Cardiac muscle cell (in vitro differentiated cells and primary cell): Measurements from ENCODE around the gene SCAF1. TPM values are rescaled to one million over a fixed set of nuclear protein-coding genes. Genes with fewer than 3 reads are reported as not detected.

Source experiments
- DNase-seq, 2 donors: peaks; one replicate each; pipeline versions ENCODE4 v3.0.0 to v3.0.0-alpha.2; 2010 to 2017; ENCODE audit warnings: low read depth in 1 of 2, low spot score in 1 of 2
- H3K27ac ChIP-seq: fragments of 200-600 bp; sonication (generic); 2 replicates; pipeline ENCODE4 v1.5.1; 2016
- H3K27me3 ChIP-seq: fragments of 200-600 bp; sonication (generic); 2 replicates; pipeline ENCODE4 v1.6.0; 2016; ENCODE audit warnings: control low read depth
- H3K36me3 ChIP-seq: fragments of 200-600 bp; sonication (generic); 2 replicates; pipeline ENCODE4 v1.5.1; 2016; ENCODE audit warnings: control low read depth
- H3K4me1 ChIP-seq: fragments of 200-600 bp; sonication (generic); 2 replicates; pipeline ENCODE4 v1.8.1; 2017; ENCODE audit warnings: low read depth, mild to moderate bottlenecking, mixed run types
- H3K4me3 ChIP-seq: fragments of 200-600 bp; sonication (generic); 2 replicates; pipeline ENCODE4 v1.5.1; 2016; ENCODE audit warnings: mild to moderate bottlenecking
- H3K9me3 ChIP-seq: fragments of 200-600 bp; sonication (generic); 2 replicates; pipeline ENCODE4 v1.5.1; 2017; ENCODE audit warnings: low read depth, mild to moderate bottlenecking, control low read depth
- CTCF ChIP-seq: IDR thresholded peaks from 2 replicates; pipeline ENCODE4 v1.5.1; 2012; ENCODE audit warnings: low read depth, mild to moderate bottlenecking, low read length
- polyA plus RNA-seq: library from polyadenylated mRNA; unstranded; fragments of >200 nt; fragmentation: Nextera tagmentation; extraction: Ambion mirVana; gene quantifications from 2 replicates; pipeline ENCODE4 v1.2.1, GENCODE V29; 2016
- total RNA-seq: library from RNA; depleted of rRNA; stranded (reverse); fragments of >200 nt; gene quantifications from 2 replicates; pipeline ENCODE4 v1.2.3, GENCODE V29; 2016

Gene SCAF1
- total and polyA plus RNA-seq, 2 experiments from 2014 or later, result 16.4 to 71.0 TPM

- Histone ChIP-seq H3K36me3 (peaks cover 47% of the 10 kb centered on the region), H3K9me3 (no peaks in the 10 kb centered on the region), H3K27me3 (no peaks in the 10 kb centered on the region), H3K27ac (no peak overlapping the region), H3K4me3 (no peak overlapping the region), H3K4me1 (no peaks in the 10 kb centered on the region)
- DNase-seq, result no peak
- TF ChIP-seq CTCF, result no peak
These were observed 15.6 kb downstream of the SCAF1 start for GRCh38 chr19:49657493-49658138.

GRCh38 chr19:49658139-49658517 lies 16.1 kb downstream of the SCAF1 start:
- Histone ChIP-seq H3K27me3 (no peaks in the 10 kb centered on the region), H3K9me3 (no peaks in the 10 kb centered on the region), H3K4me3 (no peak overlapping the region), H3K36me3 (peaks cover 42% of the 10 kb centered on the region), H3K4me1 (no peaks in the 10 kb centered on the region), H3K27ac (no peak overlapping the region)
- no peak for DNase-seq
- TF ChIP-seq CTCF, result no peak

- Histone ChIP-seq H3K36me3 (peaks cover 40% of the 10 kb centered on the region), H3K9me3 (no peaks in the 10 kb centered on the region), H3K27me3 (no peaks in the 10 kb centered on the region), H3K4me3 (no peak overlapping the region), H3K27ac (no peak overlapping the region), H3K4me1 (no peaks in the 10 kb centered on the region)
- DNase-seq, result no peak
- no peak for TF ChIP-seq CTCF
These were observed 16.8 kb downstream of the SCAF1 start for GRCh38 chr19:49658566-49659442.

GRCh38 chr19:49660338-49660961 lies 18.4 kb downstream of the SCAF1 start:
- Histone ChIP-seq H3K27me3 (no peaks in the 10 kb centered on the region), H3K27ac (no peak overlapping the region), H3K9me3 (no peaks in the 10 kb centered on the region), H3K4me1 (no peaks in the 10 kb centered on the region), H3K36me3 (peaks cover 30% of the 10 kb centered on the region), H3K4me3 (no peak overlapping the region)
- no peak for TF ChIP-seq CTCF
- DNase-seq, result no peak

GRCh38 chr19:49662011-49662410 lies 20.0 kb downstream of the SCAF1 start:
- peaks cover 19% of the 10 kb centered on the region for H3K36me3 ChIP-seq

More at GRCh38 chr19:49662011-49662410, 20.0 kb downstream of the SCAF1 start:
- Histone ChIP-seq H3K27me3 (no peaks in the 10 kb centered on the region), H3K4me1 (peaks cover 6% of the 10 kb centered on the region), H3K9me3 (no peaks in the 10 kb centered on the region), H3K27ac (no peak overlapping the region), H3K4me3 (no peak overlapping the region)
- no peak for DNase-seq
- no peak for TF ChIP-seq CTCF
